GM21737 (cell line): ENCODE results near the gene ACIN1.

Experiments
- ATAC-seq: cut with Tn5 transposase; IDR thresholded peaks from one replicate; pipeline ENCODE4 v1.9.1; 2021; ENCODE audit warnings: mild to moderate bottlenecking, moderate library complexity; ENCODE audit not compliant: unreplicated experiment

The ACIN1 gene

GRCh38 chr14:23044840-23045239 lies 50.1 kb downstream of the ACIN1 start:
- ATAC-seq = no peak

GRCh38 chr14:23043754-23044153 lies 51.2 kb downstream of the ACIN1 start:
- no peak for ATAC-seq

GRCh38 chr14:23043145-23043544 lies 51.8 kb downstream of the ACIN1 start:
- no peak for ATAC-seq

DNA sequence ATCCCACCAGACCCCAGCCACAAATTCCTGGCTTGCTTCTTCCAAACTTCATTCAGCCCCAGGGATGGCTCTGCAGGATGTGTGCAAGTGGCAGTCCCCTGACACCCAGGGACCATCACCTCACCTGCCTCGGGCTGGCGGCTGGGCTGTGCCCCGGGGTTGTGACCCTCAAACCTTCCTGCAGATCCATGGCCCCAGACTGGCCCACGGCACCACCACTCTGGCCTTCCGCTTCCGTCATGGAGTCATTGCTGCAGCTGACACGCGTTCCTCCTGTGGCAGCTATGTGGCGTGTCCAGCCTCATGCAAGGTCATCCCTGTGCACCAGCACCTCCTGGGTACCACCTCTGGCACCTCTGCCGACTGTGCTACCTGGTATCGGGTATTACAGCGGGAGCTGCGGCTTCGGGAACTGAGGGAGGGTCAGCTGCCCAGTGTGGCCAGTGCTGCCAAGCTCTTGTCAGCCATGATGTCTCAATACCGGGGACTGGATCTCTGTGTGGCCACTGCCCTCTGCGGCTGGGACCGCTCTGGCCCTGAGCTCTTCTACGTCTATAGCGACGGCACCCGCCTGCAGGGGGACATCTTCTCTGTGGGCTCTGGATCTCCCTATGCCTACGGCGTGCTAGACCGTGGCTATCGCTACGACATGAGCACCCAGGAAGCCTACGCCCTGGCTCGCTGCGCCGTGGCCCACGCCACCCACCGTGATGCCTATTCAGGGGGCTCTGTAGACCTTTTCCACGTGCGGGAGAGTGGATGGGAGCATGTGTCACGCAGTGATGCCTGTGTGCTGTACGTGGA lies 52.6 kb downstream of the ACIN1 start, which contains the start of gene PSMB11:
Gene PSMB11 (plus strand): TSS at position 51 of the 804 bp plus-strand sequence. CDS start 14 bp downstream, at position 65.
- ATAC-seq = no peak

- no peak for ATAC-seq
Observed at GRCh38 chr14:23041729-23042128, 53.2 kb downstream of the ACIN1 start.

DNA sequence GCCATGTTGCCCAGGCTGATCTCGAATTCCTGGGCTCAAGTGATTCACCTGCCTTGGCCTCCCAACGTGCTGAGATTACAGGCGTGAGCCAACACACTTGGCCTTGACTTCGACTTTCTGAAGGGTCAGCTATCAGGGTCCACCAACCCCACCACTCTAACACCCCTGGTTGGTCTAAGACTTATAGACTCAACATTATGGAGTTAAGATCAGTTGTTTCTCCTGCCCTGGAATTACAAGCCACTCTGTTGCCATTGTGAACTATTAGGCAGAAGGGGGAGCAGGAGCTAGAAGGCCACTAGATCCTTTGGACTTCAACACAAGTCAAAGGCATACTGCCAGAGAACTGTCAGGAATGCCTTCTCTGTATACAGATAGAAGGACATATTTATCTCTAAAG lies 54.8 kb downstream of the ACIN1 start:
- ATAC-seq = no peak

DNA sequence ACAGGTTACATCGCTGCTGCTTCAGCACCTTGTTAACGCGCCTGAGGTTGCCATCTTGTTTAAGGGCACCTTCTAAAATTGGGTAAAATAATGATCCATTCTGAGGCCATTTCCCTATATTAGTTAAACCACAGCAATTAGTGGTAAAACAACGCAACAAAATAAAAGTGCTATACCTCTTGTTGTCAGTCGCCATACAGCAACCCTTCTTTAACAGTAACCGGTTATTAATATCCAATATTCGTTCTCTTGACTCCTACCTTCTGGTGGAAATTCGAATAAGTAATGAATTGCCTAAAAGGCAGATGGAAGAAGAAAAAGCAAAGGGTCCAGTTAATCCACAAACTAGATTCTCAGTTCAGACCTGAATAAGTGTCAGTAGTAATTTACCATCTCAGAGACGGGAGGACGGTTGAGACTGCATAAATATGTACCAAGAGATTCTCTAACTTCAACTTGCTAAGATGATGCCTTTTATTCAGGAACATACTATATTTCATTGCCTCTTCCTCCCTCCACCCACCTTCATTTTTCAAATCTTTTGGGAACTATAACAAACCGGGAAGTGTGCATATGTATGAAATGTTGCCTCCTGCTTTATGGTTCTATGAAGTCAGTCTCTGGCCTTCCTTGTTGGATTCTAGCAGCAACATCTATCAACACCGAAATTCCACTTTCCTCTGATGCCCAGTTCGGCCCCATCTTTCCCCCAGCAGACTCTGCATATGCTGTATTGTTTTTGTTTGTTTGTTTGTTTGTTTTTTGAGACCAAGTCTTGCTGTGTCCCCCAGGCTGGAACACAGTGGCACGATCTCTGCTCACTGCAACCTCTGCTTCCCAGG lies 59.4 kb downstream of the ACIN1 start:
- no peak for ATAC-seq

- ATAC-seq = peak; percentile 92
Observed at GRCh38 chr14:23034498-23035302, 60.2 kb downstream of the ACIN1 start, which contains the start of gene PSMB5. Gene PSMB5 (minus strand): TSS chr14:23034900. CDS start chr14:23034881, 19 bp downstream.

DNA sequence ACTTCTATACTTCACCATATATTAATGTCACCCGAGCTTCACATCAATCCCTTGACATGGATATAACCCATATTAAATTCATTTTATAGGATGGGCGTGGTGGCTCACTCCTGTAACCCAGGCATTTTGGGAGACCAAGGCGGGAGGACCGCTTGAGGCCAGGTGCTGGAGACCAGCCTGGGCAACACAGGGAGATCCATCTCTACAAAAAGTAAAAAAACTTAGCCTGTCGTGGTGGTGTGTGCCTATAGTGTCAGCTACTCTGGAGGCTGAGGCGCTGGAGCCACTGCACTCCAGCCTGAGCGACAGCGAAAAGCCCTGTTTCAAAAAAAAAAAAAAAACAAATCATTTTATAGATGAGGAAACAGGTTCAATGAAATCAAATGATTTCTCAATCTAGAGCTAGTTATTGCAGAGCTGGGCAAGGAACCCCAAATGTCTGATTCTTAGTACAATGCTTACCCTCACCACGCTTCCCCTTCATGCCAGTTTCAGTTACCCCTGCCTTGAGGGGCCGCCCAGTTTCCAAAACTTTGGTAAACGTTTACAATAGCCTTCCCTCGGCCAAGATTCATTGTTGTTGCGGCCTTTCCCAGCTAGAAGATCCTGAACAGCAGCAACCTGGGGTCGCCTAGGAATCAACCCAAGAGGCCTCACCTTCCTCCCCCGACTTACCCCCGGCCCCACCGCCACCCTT lies 61.0 kb downstream of the ACIN1 start:
- ATAC-seq = peak; percentile 8

DNA sequence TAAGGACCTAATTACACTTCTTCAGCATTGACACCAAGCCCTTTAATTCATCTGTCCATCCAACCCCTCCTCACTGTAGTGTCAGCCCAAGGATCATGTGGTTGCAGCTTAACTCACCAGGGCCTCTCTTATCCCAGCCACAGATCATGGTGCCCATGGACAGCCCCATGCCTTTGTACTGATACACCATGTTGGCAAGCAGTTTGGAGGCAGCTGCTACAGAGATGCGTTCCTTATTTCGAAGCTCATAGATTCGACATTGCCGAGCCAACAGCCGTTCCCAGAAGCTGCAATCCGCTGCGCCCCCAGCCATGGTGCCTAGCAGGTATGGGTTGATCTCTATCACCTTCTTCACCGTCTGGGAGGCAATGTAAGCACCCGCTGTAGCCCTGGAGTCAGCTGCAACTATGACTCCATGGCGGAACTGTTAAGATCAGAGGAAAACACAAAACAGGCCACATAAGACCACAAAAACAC lies 61.6 kb downstream of the ACIN1 start:
- no peak for ATAC-seq

DNA sequence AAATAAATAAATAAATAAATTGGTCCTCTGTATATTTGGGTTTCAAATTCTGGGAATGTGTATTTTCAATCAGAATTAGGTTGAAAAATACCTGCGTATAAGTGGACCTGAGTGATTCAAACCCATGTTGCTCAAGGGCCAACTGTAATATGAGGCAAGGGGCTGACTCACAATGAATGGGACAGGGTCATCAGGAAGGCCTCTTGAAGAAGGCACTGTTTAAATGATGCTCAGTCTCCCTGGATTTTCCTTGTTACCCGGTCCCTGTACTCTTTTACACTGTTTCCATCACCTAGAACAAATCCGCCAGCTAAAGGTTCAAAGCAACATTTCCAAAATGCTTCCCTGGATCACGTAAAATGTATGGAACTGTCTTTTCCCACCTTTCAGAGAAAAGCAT lies 64.0 kb downstream of the ACIN1 start:
- no peak for ATAC-seq

DNA sequence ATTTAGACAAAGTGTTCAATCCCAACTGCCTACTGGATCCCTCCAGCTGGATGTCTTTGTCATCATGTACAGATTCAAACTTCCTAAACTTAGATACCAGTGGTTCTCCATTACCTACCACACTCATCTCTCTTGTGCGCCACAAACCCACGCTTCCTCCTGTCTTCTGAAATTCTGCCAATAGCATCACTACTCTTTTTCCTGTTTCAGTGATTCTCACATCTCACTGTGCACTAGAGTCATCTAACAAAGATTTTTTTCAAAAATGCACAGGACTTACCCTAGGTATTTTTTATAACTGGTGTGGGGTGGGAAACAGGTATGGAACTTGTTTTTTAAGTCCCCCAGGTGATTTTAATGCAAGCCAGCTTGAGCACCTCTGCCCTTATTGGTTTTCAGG lies 66.1 kb downstream of the ACIN1 start:
- no peak for ATAC-seq

- ATAC-seq = no peak
Observed at GRCh38 chr14:23025151-23025814, 69.7 kb downstream of the ACIN1 start.

- ATAC-seq = no peak
Observed at GRCh38 chr14:23024612-23025075, 70.3 kb downstream of the ACIN1 start.

DNA sequence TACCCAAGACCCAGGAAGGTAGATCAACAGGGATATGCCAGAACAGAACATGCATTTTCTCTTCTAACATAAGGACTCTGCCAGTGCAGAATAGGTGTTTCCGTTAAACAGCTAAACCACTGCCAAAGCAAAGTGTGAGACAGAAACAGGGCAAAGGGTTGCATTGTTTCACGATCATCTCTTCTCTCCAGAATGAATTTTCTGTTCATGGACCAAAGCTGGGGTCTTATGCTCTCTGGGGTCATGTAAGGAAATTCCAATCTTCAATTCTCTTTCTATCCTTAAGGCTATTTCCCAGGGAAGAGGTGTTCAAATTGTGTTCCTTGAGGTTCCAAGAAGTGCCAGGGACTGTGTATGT lies 71.2 kb downstream of the ACIN1 start:
- ATAC-seq = no peak

- ATAC-seq = no peak
Observed at GRCh38 chr14:23023022-23023794, 71.7 kb downstream of the ACIN1 start.

DNA sequence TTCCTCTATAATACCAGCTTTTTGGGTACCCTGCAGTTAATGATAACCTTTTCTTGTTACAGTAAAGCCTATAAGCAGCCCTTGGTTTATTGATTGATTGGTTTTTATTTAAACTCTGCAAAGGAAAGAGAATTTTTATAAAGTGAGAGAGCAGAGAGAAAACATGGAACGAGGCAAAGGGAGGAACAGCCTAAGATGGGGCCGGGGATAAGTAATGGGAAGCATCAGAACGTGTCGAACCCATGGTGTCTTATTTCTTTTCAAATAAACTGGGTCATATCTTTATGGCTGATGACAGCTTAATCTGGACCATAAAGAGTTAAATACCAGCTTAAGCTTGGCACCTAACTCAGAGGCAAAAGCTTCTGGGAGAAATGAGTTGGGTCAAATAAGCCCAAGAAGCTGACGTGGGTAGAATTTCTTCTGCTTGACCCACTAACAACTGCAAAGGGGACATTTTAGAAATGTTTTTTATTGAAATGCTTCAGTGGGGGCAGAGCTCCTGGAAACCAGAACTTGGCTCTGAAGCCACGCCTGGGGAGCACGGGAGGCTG lies 73.0 kb downstream of the ACIN1 start:
- ATAC-seq = no peak

DNA sequence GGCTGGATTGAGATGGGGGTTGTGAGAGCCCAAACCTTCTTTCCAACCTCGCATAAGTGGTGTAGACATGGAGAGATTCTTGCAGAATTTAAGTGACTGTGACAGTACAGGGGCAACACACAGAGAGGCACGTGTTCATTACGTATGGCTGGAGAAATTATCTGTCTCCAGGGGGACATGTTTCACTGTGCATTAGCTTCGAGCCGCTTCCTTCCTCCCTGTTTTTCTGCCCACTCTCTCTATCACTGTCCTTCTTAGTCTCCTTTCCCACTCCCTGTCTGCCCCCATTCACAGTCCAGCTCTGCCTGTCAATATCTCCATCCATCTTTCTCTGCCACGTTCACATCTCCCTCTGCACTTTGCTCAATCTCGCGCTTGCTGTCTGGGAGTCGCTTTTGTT lies 73.5 kb downstream of the ACIN1 start:
- ATAC-seq = no peak
